Hindlimb muscle (tissue), 1 donor: ENCODE measurements around the gene RTP5. TPM values are rescaled to one million over a fixed set of nuclear protein-coding genes. Genes with fewer than 3 reads are reported as not detected.
"Not testable (repeated sequence)": the region's sequence is repeated elsewhere in the genome, so short reads cannot be mapped to it uniquely, and the experiment has no call there.

Source experiments
- DNase-seq: peaks from one replicate; pipeline ENCODE4 v3.0.0-alpha.2; 2013
- polyA plus RNA-seq: library from polyadenylated mRNA; unstranded; fragments of 120-200 nt; gene quantifications from one replicate; pipeline ENCODE4 v1.2.1, GENCODE V29; 2013; ENCODE audit not compliant: insufficient read length

RTP5 gene
- polyA plus RNA-seq, 1 donor: not detected

- no peak for DNase-seq
These were observed 32.9 kb downstream of the RTP5 start for GRCh38 chr2:241902357-241902991.

- no peak for DNase-seq
These were observed 33.8 kb downstream of the RTP5 start for GRCh38 chr2:241903121-241904010.

DNA sequence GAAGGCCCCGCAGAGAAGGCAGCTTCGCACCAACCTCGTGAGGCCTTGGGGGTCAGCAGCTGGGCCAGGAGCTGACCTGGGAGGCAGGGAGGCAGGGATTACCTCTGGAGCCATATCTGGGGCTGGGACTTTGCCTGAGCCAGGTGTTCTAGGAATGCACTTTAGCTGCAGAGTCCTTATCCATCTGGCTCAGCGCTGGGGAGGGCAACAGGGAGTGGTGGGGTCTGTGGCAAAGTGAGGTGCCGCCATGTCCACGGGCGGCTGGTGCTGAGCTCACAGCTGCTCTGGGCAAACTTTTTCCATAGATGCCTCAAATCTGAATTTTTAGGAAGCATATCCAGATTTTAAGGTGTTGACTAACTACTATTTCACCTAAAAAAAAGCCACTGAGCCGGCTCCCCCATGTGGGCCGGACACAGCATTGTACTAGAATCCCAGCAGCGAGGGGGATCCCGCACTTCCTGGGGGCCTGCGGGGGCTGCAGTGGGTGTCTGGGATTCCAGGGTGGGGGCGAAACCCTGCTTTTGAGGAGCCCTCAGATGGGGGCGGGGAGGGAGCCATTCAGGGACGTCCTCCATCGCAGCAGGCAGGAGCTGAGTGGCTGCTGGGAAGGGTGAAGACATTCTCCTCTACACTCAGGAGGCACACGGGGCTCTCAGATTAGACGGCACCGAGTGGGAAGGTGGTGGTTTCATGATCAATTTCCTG lies 34.6 kb downstream of the RTP5 start:
- DNase-seq: no peak

DNA sequence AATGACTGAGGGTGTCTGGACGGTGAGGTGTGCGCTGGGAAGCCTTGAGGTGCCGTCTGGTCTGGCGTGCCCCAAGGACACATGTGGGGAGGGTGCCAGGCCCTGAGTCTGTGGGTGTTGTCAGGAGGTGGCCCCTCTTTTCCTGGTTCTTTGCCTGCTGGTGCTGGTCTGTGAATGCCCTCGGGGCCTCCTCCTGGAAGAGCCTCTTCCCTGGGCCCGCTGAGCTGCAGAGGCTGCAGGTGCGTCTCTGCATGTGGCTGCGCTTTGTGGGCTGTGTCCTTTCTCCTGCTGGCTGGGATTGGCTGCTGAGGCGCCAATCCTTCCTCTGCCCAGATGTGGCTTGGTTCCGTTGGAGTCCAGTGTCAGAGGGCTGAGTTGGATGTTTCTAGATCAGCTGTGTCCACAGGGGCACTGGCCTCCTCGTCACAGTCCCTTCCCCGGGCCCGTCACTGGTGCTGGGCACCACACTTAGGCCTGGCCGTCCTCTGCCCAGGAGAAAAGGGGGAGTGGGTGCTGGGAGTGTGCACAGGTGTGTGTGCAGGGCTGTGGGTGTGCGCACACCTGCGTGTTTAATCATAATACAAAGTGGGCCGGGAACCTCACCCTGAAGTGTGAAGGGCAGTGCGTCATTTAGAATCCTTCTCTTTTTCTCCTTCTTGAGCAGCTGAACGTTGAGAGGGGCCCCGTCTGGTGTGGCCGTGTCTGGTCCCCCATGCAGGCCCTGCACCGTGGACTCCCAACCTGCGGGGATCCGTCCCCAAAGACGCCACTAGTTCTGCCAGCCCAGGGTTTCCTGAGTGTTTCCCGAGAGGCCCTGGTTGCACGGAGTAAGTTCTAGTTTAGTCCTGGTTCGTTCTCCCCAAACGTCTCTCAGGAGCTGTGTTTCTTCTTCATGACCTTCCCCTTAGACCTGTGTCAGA lies 35.5 kb downstream of the RTP5 start:
- DNase-seq: no peak

GRCh38 chr2:241905716-241906377 lies 36.3 kb downstream of the RTP5 start:
- no peak for DNase-seq

DNA sequence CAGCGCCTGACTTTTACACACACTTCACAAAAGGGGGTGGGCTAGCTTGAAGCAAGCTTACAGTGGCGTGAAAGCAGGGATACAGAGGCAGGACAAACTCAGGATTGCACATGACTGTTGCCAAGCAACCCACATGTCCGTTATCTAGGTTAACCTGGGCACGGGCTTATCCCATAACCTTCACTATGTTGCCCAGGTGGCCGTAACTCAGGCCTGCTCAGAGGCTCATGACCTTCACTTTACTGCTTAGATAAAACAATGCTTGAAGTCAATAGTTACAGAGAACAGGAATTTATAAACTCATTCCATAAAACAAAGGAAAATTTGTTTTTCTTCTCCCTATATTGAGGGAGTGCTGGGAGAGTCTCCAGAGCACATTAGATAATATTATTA lies 36.8 kb downstream of the RTP5 start:
- not testable (repeated sequence) for DNase-seq

DNA sequence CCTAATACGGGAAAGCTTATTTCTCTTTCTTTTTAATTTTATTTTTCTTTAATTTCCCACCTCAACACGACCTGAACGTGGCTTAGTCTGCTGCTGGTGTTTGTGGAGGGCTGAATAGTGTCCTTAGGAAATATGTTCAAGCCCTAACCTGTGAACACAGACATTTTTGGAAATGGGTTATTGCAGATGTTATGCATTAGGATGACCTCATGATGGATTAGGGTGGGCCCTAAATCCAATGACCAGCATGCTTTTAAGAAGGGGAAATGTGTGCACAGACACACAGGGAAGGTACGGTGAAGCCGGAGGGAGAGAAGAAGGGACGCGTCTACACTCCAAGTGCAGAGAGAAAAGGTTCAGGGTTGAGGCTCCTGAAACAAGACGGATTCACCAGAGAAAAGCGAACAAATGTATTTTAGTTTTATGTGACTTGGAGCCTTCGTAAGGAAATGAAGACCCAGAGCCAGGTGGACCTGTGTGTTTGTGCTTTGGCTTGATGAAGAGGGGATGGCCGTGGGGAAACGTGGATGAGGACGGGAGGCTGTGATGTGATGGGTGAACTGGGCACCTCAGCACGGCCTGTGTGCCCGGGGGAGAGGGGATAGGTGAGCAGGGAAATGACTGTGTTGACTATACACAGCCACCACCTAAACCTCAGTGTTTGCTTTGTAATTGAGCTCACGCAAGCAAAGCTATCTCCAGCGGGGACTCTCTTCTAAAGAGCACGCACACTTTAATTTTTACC lies 37.5 kb downstream of the RTP5 start:
- no peak for DNase-seq

GRCh38 chr2:241907831-241908230 lies 38.3 kb downstream of the RTP5 start:
- DNase-seq: not testable (repeated sequence)

GRCh38 chr2:241908686-241909420 lies 39.3 kb downstream of the RTP5 start:
- no peak for DNase-seq

GRCh38 chr2:241909769-241910168 lies 40.2 kb downstream of the RTP5 start:
- no peak for DNase-seq

DNA sequence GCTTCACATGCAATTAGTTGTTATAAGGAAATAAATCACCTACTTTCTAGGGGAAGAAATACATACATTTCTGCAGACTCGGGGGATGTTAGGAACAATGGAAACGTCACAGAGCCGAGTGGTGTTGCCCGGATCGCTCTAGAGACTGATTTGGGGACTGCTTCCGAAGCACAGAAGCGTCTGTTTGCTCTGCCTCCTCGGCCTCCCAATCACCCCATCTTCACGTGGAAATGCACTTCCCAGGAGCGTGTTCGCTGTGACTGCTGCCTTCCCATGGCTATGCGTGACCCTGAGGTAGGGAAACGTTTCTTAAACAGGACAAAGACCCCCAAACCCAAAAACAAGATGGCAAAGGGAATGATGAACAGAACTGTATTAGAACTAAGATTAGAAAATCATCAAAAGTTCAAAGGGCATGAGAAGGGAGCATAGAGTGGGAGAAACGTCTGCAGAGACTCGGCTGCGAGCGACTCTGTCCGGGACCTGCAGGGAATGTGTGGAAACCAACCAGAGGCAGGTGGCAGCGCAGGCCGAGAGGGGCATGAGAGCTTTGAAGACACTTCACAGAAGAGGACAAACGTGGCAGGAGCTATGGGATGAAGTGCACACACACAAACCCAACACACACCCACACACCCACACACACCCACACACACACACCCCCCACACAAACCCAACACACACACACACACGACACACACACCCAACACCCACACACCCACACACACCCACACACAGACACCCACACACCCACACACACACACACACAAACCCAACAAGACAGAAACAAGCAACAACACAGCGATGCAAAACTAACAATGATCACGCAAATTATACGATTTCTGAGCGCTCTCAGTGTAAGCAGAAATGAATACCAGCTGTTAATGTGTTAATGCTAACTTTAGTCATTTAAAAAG lies 41.3 kb downstream of the RTP5 start:
- DNase-seq: no peak

DNA sequence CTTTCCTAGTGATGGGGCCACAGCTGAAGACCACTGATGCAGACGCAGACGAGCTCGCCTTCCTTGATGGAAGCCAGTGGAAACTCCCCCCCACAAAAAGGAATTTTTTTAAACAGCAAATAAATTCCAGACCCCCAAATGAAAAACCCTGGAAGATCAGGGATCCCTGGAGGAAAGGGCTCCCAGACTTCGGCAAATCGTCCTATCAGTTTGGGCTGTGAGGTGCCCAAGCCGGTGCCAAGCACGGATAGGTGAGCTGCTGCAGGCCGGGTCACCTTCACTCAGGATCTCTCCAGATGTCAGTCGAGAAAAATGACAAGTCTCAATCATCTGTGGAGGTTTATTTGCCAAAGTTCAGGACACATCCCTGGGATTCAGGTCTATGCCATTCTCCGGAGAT lies 42.0 kb downstream of the RTP5 start:
- DNase-seq: no peak

DNA sequence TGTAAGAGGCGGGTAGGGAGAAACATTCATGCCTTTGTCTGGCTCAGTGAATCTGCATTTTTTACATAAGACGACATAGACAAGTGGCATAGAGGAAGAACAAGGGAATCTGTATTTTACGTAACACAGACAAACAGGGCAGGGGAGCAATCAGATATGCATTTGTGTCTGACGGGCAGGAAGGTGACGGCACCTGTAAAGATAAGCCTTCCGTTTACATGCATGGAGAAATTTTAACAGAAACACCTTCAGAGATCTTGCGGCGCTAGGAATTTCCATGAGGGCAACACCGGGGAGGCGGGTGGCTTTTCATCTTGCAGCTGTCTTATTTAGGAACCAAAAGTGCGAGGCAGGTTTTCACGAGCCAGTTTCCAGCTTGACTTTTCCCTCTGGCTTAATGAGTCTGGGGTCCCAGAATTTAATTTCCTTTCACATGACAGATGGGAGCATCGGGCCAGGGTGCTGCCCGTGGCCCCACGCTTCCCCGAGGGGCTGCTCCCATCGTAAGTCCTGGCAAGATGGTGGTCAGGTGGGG lies 42.6 kb downstream of the RTP5 start:
- no peak for DNase-seq

- DNase-seq: no peak
These were observed 44.2 kb downstream of the RTP5 start for GRCh38 chr2:241913703-241914102.

DNA sequence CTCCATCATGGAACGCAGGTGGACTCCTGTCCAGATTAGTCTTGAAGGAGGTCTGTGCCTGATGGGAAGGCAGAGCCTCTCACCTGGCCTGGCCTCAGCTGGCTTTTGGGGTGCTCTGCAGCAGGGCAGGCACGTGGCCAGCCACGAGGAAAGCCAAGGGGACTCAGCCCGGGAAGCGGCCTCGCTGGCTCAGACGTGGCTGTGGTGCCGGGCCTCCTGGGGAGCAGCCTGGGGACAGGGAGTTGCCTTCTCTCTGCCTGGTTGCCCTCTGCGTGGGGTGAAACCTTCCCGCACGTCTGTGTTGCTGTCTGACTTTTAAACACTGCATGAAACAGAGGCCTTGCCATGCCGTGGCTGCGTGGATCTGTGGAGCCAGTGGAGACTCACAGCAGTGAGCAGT lies 45.0 kb downstream of the RTP5 start:
- no peak for DNase-seq

DNA sequence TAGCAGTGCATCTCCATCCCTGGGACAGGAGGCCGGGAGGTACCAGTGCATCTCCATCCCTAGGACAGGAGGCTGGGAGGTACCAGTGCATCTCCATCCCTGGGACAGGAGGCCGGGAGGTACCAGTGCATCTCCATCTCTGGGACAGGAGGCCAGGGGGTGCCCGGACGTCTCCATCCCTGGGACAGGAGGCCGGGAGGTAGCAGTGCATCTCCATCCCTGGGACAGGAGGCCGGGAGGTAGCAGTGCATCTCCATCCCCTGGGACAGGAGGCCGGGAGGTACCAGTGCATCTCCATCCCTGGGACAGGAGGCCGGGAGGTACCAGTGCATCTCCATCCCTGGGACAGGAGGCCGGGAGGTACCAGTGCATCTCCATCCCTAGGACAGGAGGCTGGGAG lies 52.1 kb downstream of the RTP5 start:
- DNase-seq: not testable (repeated sequence)

DNA sequence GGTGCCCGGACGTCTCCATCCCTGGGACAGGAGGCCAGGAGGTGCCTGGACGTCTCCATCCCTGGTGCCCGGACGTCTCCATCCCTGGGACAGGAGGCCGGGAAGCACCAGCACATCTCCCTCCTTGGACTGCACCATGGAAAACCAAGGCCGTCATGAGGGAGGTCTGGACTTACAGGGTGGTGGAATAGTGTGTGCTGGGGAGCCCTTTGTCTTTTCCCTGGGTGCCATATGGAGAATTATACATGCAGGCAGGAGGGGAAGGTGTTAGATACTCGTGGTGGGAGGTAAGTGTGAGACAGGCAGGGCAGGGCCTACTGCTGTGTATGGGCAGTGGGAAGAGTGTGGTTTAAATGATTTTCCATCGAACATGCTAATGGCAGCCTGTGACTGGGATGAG lies 52.9 kb downstream of the RTP5 start:
- DNase-seq: no peak

GRCh38 chr2:241922816-241923601 lies 53.5 kb downstream of the RTP5 start:
- DNase-seq: not testable (repeated sequence)
